ENCODE measurements around the gene LDHAL6B. TPM values are rescaled to one million over a fixed set of nuclear protein-coding genes. Genes with fewer than 3 reads are reported as not detected.

LDHAL6B gene
- total and polyA plus RNA-seq, 2 experiments from 2014 or later = not detected

DNA sequence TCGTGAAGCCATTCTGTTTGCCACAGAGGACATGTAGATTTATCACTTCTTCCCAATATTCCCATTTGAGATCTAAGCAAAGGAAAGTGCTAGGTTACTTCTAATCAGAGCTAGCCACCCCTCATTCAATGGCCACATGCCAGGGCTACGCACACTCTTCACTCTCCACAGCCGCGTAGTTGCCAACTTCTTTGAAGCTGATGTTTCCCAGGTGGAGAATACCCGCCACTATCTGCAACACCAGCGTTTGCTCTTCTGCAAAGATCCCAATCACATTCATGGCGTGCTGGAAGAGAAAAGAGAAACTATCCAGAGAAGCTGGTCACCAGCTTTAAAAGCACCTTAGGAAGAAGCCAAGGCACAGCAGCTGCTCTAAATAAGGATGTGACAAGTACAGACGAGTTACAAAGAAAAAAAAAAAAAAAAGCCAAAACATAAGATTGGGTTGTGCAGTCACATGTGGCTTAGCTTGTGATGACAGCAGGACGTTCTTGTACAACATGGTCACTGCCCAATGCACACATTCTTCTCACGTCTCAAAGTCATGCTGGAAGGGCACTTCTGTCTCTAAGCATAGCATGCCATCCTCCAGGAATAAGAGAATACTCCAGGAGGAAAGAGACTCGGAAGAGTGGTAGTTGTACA lies 16.4 kb downstream of the LDHAL6B start:
- no peaks in the 10 kb centered on the region for H3F3A ChIP-seq (replicated peaks; ENCODE audit: low read depth)
- Mint-ChIP-seq H3K27me3 (ENCODE audit: insufficient read depth, low read depth, poor library complexity) (peaks cover 2% of the 10 kb centered on the region), H3K4me3 (no peak overlapping the region), H3K9me3 (no peaks in the 10 kb centered on the region), H3K36me3 (ENCODE audit: low read depth) (peaks cover 11% of the 10 kb centered on the region), H3K4me1 (peaks cover 8% of the 10 kb centered on the region), H3K27ac (no peak overlapping the region)
- H3K27ac ChIP-seq (ENCODE audit: low read depth) = no peak overlapping the region
- 0 out of 2 replicates have a peak, but pooled peaks cover 6% of the 10 kb centered on the region for H4K20me1 ChIP-seq (replicated peaks; ENCODE audit: insufficient read depth)
- TF ChIP-seq JUNB (IDR thresholded peaks at IDR 0.05; ENCODE audit: unreplicated experiment) (no peak), POLR2AphosphoS5 (IDR thresholded peaks at IDR 0.05; ENCODE audit: low read depth) (no peak), ZNF114 (CRISPR knock-in tag; IDR thresholded peaks at IDR 0.05) (no peak), EZH2phosphoT487 (IDR thresholded peaks at IDR 0.05; ENCODE audit: unreplicated experiment) (no peak), ZNF331 (CRISPR knock-in tag; IDR thresholded peaks at IDR 0.05; ENCODE audit: low read depth) (no peak), EZH2 (IDR thresholded peaks at IDR 0.05; ENCODE audit: low read depth, unreplicated experiment) (no peak), STAT1 (IDR thresholded peaks at IDR 0.05; ENCODE audit: unreplicated experiment) (no peak), CREB1 (CRISPR knock-in tag; IDR thresholded peaks at IDR 0.05; ENCODE audit: low read depth) (no peak), NANOG (IDR thresholded peaks at IDR 0.05; ENCODE audit: borderline replicate concordance) (no peak)
- TF ChIP-seq, protein P1, sequence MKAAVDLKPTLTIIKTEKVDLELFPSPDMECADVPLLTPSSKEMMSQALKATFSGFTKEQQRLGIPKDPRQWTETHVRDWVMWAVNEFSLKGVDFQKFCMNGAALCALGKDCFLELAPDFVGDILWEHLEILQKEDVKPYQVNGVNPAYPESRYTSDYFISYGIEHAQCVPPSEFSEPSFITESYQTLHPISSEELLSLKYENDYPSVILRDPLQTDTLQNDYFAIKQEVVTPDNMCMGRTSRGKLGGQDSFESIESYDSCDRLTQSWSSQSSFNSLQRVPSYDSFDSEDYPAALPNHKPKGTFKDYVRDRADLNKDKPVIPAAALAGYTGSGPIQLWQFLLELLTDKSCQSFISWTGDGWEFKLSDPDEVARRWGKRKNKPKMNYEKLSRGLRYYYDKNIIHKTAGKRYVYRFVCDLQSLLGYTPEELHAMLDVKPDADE (IDR thresholded peaks at IDR 0.05) = no peak
- TF ChIP-seq, protein P2, sequence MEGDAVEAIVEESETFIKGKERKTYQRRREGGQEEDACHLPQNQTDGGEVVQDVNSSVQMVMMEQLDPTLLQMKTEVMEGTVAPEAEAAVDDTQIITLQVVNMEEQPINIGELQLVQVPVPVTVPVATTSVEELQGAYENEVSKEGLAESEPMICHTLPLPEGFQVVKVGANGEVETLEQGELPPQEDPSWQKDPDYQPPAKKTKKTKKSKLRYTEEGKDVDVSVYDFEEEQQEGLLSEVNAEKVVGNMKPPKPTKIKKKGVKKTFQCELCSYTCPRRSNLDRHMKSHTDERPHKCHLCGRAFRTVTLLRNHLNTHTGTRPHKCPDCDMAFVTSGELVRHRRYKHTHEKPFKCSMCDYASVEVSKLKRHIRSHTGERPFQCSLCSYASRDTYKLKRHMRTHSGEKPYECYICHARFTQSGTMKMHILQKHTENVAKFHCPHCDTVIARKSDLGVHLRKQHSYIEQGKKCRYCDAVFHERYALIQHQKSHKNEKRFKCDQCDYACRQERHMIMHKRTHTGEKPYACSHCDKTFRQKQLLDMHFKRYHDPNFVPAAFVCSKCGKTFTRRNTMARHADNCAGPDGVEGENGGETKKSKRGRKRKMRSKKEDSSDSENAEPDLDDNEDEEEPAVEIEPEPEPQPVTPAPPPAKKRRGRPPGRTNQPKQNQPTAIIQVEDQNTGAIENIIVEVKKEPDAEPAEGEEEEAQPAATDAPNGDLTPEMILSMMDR (conservative IDR thresholded peaks at IDR 0.05; ENCODE audit: low read depth in 2 of 2) = no peak
- TF ChIP-seq, protein P3, sequence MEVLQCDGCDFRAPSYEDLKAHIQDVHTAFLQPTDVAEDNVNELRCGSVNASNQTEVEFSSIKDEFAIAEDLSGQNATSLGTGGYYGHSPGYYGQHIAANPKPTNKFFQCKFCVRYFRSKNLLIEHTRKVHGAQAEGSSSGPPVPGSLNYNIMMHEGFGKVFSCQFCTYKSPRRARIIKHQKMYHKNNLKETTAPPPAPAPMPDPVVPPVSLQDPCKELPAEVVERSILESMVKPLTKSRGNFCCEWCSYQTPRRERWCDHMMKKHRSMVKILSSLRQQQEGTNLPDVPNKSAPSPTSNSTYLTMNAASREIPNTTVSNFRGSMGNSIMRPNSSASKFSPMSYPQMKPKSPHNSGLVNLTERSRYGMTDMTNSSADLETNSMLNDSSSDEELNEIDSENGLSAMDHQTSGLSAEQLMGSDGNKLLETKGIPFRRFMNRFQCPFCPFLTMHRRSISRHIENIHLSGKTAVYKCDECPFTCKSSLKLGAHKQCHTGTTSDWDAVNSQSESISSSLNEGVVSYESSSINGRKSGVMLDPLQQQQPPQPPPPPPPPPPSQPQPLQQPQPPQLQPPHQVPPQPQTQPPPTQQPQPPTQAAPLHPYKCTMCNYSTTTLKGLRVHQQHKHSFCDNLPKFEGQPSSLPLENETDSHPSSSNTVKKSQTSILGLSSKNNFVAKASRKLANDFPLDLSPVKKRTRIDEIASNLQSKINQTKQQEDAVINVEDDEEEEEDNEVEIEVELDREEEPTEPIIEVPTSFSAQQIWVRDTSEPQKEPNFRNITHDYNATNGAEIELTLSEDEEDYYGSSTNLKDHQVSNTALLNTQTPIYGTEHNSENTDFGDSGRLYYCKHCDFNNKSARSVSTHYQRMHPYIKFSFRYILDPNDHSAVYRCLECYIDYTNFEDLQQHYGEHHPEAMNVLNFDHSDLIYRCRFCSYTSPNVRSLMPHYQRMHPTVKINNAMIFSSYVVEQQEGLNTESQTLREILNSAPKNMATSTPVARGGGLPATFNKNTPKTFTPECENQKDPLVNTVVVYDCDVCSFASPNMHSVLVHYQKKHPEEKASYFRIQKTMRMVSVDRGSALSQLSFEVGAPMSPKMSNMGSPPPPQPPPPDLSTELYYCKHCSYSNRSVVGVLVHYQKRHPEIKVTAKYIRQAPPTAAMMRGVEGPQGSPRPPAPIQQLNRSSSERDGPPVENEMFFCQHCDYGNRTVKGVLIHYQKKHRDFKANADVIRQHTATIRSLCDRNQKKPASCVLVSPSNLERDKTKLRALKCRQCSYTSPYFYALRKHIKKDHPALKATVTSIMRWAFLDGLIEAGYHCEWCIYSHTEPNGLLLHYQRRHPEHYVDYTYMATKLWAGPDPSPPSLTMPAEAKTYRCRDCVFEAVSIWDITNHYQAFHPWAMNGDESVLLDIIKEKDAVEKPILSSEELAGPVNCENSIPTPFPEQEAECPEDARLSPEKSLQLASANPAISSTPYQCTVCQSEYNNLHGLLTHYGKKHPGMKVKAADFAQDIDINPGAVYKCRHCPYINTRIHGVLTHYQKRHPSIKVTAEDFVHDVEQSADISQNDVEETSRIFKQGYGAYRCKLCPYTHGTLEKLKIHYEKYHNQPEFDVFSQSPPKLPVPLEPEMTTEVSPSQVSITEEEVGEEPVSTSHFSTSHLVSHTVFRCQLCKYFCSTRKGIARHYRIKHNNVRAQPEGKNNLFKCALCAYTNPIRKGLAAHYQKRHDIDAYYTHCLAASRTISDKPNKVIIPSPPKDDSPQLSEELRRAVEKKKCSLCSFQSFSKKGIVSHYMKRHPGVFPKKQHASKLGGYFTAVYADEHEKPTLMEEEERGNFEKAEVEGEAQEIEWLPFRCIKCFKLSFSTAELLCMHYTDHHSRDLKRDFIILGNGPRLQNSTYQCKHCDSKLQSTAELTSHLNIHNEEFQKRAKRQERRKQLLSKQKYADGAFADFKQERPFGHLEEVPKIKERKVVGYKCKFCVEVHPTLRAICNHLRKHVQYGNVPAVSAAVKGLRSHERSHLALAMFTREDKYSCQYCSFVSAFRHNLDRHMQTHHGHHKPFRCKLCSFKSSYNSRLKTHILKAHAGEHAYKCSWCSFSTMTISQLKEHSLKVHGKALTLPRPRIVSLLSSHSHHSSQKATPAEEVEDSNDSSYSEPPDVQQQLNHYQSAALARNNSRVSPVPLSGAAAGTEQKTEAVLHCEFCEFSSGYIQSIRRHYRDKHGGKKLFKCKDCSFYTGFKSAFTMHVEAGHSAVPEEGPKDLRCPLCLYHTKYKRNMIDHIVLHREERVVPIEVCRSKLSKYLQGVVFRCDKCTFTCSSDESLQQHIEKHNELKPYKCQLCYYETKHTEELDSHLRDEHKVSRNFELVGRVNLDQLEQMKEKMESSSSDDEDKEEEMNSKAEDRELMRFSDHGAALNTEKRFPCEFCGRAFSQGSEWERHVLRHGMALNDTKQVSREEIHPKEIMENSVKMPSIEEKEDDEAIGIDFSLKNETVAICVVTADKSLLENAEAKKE (CRISPR knock-in tag; IDR thresholded peaks at IDR 0.05) = no peak
- TF ChIP-seq, protein P4, sequence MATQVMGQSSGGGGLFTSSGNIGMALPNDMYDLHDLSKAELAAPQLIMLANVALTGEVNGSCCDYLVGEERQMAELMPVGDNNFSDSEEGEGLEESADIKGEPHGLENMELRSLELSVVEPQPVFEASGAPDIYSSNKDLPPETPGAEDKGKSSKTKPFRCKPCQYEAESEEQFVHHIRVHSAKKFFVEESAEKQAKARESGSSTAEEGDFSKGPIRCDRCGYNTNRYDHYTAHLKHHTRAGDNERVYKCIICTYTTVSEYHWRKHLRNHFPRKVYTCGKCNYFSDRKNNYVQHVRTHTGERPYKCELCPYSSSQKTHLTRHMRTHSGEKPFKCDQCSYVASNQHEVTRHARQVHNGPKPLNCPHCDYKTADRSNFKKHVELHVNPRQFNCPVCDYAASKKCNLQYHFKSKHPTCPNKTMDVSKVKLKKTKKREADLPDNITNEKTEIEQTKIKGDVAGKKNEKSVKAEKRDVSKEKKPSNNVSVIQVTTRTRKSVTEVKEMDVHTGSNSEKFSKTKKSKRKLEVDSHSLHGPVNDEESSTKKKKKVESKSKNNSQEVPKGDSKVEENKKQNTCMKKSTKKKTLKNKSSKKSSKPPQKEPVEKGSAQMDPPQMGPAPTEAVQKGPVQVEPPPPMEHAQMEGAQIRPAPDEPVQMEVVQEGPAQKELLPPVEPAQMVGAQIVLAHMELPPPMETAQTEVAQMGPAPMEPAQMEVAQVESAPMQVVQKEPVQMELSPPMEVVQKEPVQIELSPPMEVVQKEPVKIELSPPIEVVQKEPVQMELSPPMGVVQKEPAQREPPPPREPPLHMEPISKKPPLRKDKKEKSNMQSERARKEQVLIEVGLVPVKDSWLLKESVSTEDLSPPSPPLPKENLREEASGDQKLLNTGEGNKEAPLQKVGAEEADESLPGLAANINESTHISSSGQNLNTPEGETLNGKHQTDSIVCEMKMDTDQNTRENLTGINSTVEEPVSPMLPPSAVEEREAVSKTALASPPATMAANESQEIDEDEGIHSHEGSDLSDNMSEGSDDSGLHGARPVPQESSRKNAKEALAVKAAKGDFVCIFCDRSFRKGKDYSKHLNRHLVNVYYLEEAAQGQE (IDR thresholded peaks at IDR 0.05; ENCODE audit: unreplicated experiment) = no peak
- H3K79me2 ChIP-seq (replicated peaks; ENCODE audit: insufficient read depth) = no peaks in the 10 kb centered on the region
- 0 out of 2 replicates have a peak, but pooled peaks cover 3% of the 10 kb centered on the region for H3K4me1 ChIP-seq (ENCODE audit: insufficient read depth)
- H3K36me3 ChIP-seq (ENCODE audit: insufficient read depth) = 0 out of 2 replicates have a peak, but pooled peaks cover 13% of the 10 kb centered on the region
- ATAC-seq (no peak), DNase-seq (ENCODE audit: low spot score) (no peak)
- H3K27me3 ChIP-seq (ENCODE audit: insufficient read depth) = no peaks in the 10 kb centered on the region
- H2AFZ ChIP-seq = no peak overlapping the region
- H3K4me2 ChIP-seq = no peak overlapping the region
- no peak overlapping the region for H3K4me3 ChIP-seq
- H3K9me2 ChIP-seq (ENCODE audit: insufficient read depth) = no peaks in the 10 kb centered on the region
